Measurements from ENCODE around the gene DUSP28. TPM values are rescaled to one million over a fixed set of nuclear protein-coding genes. Genes with fewer than 3 reads are reported as not detected.

Gene DUSP28
- total RNA-seq, 1 experiment from 2014 or later, result 2.2 TPM

- Mint-ChIP-seq H3K4me3 (ENCODE audit: unreplicated experiment) (no peak overlapping the region), H3K27ac (ENCODE audit: unreplicated experiment) (no peak overlapping the region)
These were observed 41.1 kb downstream of the DUSP28 start for GRCh38 chr2:240601061-240601830.

GRCh38 chr2:240601831-240602160, 41.6 kb downstream of the DUSP28 start:
- DNase-seq, result peak in 1 of 2 experiments; percentile 14
- no TSS peak for BruUV-seq (replicated peaks)
- Mint-ChIP-seq H3K4me3 (ENCODE audit: unreplicated experiment) (no peak overlapping the region), H3K4me1 (ENCODE audit: low read depth, unreplicated experiment) (no peaks in the 10 kb centered on the region), H3K36me3 (ENCODE audit: insufficient read depth, unreplicated experiment) (no peaks in the 10 kb centered on the region), H3K9me3 (ENCODE audit: unreplicated experiment) (no peaks in the 10 kb centered on the region), H3K27ac (ENCODE audit: unreplicated experiment) (no peak overlapping the region), H3K27me3 (ENCODE audit: insufficient read depth, unreplicated experiment) (no peaks in the 10 kb centered on the region)
- no peak for TF ChIP-seq CTCF (IDR thresholded peaks at IDR 0.05; ENCODE audit: insufficient read depth in 1 of 2, low read depth in 1 of 2, low read length in 1 of 2, severe bottlenecking in 1 of 2, unreplicated experiment in 1 of 2)
- Histone ChIP-seq H3K4me1 (no peaks in the 10 kb centered on the region), H3K36me3 (ENCODE audit: control insufficient read depth, insufficient read depth, low read length) (no peaks in the 10 kb centered on the region; the same call in 1 of the 2 replicates), H3K27me3 (replicated peaks; ENCODE audit: control insufficient read depth, insufficient read depth, low read length) (no peaks in the 10 kb centered on the region), H3K9me3 (no peaks in the 10 kb centered on the region), H3K4me3 (ENCODE audit: low read depth, low read length) (no peak overlapping the region)
- ChIA-PET CTCF (no interaction called here), POLR2A (no interaction called here)
- intact Hi-C loops (cut with micrococcal nuclease; ENCODE audit: unreplicated experiment), result no loop called here

More at GRCh38 chr2:240601061-240601830, 41.1 kb downstream of the DUSP28 start:
- H3K4me3 ChIP-seq (ENCODE audit: low read depth, low read length), result no peak overlapping the region
- intact Hi-C loops (cut with micrococcal nuclease; ENCODE audit: unreplicated experiment), result no loop called here
- Mint-ChIP-seq H3K27me3 (ENCODE audit: insufficient read depth, unreplicated experiment) (no peaks in the 10 kb centered on the region), H3K9me3 (ENCODE audit: unreplicated experiment) (no peaks in the 10 kb centered on the region), H3K36me3 (ENCODE audit: insufficient read depth, unreplicated experiment) (no peaks in the 10 kb centered on the region), H3K4me1 (ENCODE audit: low read depth, unreplicated experiment) (no peaks in the 10 kb centered on the region)
- no TSS peak for BruUV-seq (replicated peaks)
- no peaks in the 10 kb centered on the region for H3K27me3 ChIP-seq (replicated peaks; ENCODE audit: control insufficient read depth, insufficient read depth, low read length)
- TF ChIP-seq CTCF (IDR thresholded peaks at IDR 0.05; ENCODE audit: insufficient read depth in 1 of 2, low read depth in 1 of 2, low read length in 1 of 2, severe bottlenecking in 1 of 2, unreplicated experiment in 1 of 2), result no peak
- POLR2A ChIA-PET, result no interaction called here
- H3K4me1 ChIP-seq, result no peaks in the 10 kb centered on the region
- H3K9me3 ChIP-seq, result no peaks in the 10 kb centered on the region
- CTCF ChIA-PET, result no interaction called here
- no peaks in the 10 kb centered on the region; the same call in 1 of the 2 replicates for H3K36me3 ChIP-seq (ENCODE audit: control insufficient read depth, insufficient read depth, low read length)
- peak in 1 of 2 experiments; percentile 22 for DNase-seq

- Mint-ChIP-seq H3K9me3 (ENCODE audit: unreplicated experiment) (no peaks in the 10 kb centered on the region), H3K27ac (ENCODE audit: unreplicated experiment) (no peak overlapping the region), H3K27me3 (ENCODE audit: insufficient read depth, unreplicated experiment) (no peaks in the 10 kb centered on the region), H3K4me3 (ENCODE audit: unreplicated experiment) (no peak overlapping the region), H3K4me1 (ENCODE audit: low read depth, unreplicated experiment) (peaks cover 1% of the 10 kb centered on the region), H3K36me3 (ENCODE audit: insufficient read depth, unreplicated experiment) (no peaks in the 10 kb centered on the region)
- DNase-seq, result peak in 1 of 2 experiments; percentile 6
- TF ChIP-seq CTCF (IDR thresholded peaks at IDR 0.05; ENCODE audit: insufficient read depth in 1 of 2, low read depth in 1 of 2, low read length in 1 of 2, severe bottlenecking in 1 of 2, unreplicated experiment in 1 of 2), result no peak
- Histone ChIP-seq H3K4me1 (no peaks in the 10 kb centered on the region), H3K4me3 (ENCODE audit: low read depth, low read length) (no peak overlapping the region), H3K9me3 (no peaks in the 10 kb centered on the region), H3K27me3 (replicated peaks; ENCODE audit: control insufficient read depth, insufficient read depth, low read length) (no peaks in the 10 kb centered on the region), H3K36me3 (ENCODE audit: control insufficient read depth, insufficient read depth, low read length) (no peaks in the 10 kb centered on the region; the same call in 1 of the 2 replicates)
- POLR2A ChIA-PET, result no interaction called here
- no TSS peak for BruUV-seq (replicated peaks)
- CTCF ChIA-PET, result no interaction called here
- intact Hi-C loops (cut with micrococcal nuclease; ENCODE audit: unreplicated experiment), result no loop called here
These were observed 42.3 kb downstream of the DUSP28 start for GRCh38 chr2:240602266-240603050.
